ENCODE measurements around the gene NUP43. TPM values are rescaled to one million over a fixed set of nuclear protein-coding genes. Genes with fewer than 3 reads are reported as not detected.

Gene NUP43
- total and polyA plus RNA-seq, 2 of the 13 experiments (the other 11 are each of a cell fraction or from before 2014, with no cell fraction given), result 38.9 to 85.1 TPM

DNA sequence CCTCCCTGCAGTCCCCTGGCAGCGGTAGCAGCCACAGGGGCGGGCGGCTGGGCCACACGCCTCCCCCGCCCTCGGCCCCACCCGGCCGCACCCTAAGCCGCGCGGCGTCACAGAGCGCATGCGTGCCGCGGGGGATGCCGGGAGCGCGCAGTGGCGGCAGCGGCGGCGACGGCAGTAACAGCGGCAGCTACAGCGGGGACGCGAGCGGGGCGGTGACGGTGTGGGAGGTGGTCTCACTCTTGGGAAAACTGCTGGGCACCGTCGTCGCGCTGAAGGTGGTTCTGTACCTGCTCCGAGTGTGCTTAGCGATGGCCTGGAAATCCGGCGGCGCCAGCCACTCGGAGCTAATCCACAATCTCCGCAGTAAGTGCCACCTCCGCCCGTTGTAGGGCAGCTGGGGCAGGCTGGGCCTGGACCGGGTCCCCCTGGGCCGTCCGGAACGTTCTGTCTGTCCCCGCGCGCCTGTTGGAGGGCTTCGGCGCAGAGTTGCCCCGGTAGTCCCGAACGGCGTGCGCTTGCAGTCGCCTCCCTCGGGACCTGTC, 3.3 kb upstream of the NUP43 start, which contains the start of gene PCMT1 (continued):
- TF ChIP-seq, protein P1, sequence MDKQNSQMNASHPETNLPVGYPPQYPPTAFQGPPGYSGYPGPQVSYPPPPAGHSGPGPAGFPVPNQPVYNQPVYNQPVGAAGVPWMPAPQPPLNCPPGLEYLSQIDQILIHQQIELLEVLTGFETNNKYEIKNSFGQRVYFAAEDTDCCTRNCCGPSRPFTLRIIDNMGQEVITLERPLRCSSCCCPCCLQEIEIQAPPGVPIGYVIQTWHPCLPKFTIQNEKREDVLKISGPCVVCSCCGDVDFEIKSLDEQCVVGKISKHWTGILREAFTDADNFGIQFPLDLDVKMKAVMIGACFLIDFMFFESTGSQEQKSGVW (CRISPR knock-in tag; IDR thresholded peaks at IDR 0.05; ENCODE audit: borderline replicate concordance), result no peak
- TF ChIP-seq ZNF230 (CRISPR knock-in tag; IDR thresholded peaks at IDR 0.05), result peak; percentile 85
- peak; percentile 67 for TF ChIP-seq NR2C2 (CRISPR knock-in tag; IDR thresholded peaks at IDR 0.05; ENCODE audit: borderline replicate concordance)
- no peak for TF ChIP-seq HHEX (CRISPR knock-in tag; IDR thresholded peaks at IDR 0.05)
- TF ChIP-seq ZNF781 (CRISPR knock-in tag; IDR thresholded peaks at IDR 0.05; ENCODE audit: borderline replicate concordance, not compliant biosample characterization), result peak; percentile 94
- 0 out of 2 replicates have a peak, but pooled peaks have one; percentile 44 for TF ChIP-seq NCOA5 (CRISPR knock-in tag; IDR thresholded peaks at IDR 0.05)
- peak; percentile 96 for TF ChIP-seq ZSCAN31 (CRISPR knock-in tag; IDR thresholded peaks at IDR 0.05; ENCODE audit: low read depth)
- TF ChIP-seq, protein P2, sequence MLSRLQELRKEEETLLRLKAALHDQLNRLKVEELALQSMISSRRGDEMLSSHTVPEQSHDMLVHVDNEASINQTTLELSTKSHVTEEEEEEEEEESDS (CRISPR knock-in tag; IDR thresholded peaks at IDR 0.05; ENCODE audit: borderline replicate concordance), result no peak; the same call in 1 of the 2 replicates
- TF ChIP-seq HIVEP1 (CRISPR knock-in tag; IDR thresholded peaks at IDR 0.05), result peak; percentile 74; the same call in 1 of the 2 replicates
- TF ChIP-seq ZBTB38 (CRISPR knock-in tag; IDR thresholded peaks at IDR 0.05), result no peak
- TF ChIP-seq POLR2G (IDR thresholded peaks at IDR 0.05; ENCODE audit: low read depth, low read length), result peak; percentile 55; the same call in 1 of the 2 replicates
- no peak; the same call in 1 of the 2 replicates for TF ChIP-seq CHD2 (IDR thresholded peaks at IDR 0.05; ENCODE audit: low read depth, low read length)
- TF ChIP-seq PHF5A (CRISPR knock-in tag; IDR thresholded peaks at IDR 0.05; ENCODE audit: low read depth, unreplicated experiment), result peak; percentile 79
- TF ChIP-seq BORCS8-MEF2B (CRISPR knock-in tag; IDR thresholded peaks at IDR 0.05), result peak; percentile 95
- TF ChIP-seq, protein P3, sequence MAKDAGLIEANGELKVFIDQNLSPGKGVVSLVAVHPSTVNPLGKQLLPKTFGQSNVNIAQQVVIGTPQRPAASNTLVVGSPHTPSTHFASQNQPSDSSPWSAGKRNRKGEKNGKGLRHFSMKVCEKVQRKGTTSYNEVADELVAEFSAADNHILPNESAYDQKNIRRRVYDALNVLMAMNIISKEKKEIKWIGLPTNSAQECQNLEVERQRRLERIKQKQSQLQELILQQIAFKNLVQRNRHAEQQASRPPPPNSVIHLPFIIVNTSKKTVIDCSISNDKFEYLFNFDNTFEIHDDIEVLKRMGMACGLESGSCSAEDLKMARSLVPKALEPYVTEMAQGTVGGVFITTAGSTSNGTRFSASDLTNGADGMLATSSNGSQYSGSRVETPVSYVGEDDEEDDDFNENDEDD (CRISPR knock-in tag; IDR thresholded peaks at IDR 0.05; ENCODE audit: borderline replicate concordance), result peak; percentile 92; the same call in 1 of the 2 replicates
- TF ChIP-seq ZNF350 (CRISPR knock-in tag; IDR thresholded peaks at IDR 0.05; ENCODE audit: borderline replicate concordance, low read depth), result peak; percentile 79; the same call in 1 of the 2 replicates
- TF ChIP-seq, protein P4, sequence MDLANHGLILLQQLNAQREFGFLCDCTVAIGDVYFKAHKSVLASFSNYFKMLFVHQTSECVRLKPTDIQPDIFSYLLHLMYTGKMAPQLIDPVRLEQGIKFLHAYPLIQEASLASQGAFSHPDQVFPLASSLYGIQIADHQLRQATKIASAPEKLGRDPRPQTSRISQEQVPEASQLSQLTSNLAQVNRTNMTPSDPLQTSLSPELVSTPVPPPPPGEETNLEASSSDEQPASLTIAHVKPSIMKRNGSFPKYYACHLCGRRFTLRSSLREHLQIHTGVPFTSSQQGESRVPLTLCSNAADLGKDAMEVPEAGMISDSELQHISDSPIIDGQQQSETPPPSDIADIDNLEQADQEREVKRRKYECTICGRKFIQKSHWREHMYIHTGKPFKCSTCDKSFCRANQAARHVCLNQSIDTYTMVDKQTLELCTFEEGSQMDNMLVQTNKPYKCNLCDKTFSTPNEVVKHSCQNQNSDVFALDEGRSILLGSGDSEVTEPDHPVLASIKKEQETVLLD (CRISPR knock-in tag; IDR thresholded peaks at IDR 0.05; ENCODE audit: low read depth), result peak; percentile 80; the same call in 1 of the 2 replicates
- TF ChIP-seq ZNF292 (CRISPR knock-in tag; IDR thresholded peaks at IDR 0.05; ENCODE audit: borderline replicate concordance, low read depth), result no peak
- TF ChIP-seq, protein P5, sequence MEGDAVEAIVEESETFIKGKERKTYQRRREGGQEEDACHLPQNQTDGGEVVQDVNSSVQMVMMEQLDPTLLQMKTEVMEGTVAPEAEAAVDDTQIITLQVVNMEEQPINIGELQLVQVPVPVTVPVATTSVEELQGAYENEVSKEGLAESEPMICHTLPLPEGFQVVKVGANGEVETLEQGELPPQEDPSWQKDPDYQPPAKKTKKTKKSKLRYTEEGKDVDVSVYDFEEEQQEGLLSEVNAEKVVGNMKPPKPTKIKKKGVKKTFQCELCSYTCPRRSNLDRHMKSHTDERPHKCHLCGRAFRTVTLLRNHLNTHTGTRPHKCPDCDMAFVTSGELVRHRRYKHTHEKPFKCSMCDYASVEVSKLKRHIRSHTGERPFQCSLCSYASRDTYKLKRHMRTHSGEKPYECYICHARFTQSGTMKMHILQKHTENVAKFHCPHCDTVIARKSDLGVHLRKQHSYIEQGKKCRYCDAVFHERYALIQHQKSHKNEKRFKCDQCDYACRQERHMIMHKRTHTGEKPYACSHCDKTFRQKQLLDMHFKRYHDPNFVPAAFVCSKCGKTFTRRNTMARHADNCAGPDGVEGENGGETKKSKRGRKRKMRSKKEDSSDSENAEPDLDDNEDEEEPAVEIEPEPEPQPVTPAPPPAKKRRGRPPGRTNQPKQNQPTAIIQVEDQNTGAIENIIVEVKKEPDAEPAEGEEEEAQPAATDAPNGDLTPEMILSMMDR (CRISPR knock-in tag; IDR thresholded peaks at IDR 0.05), result no peak; the same call in 1 of the 2 replicates
- TF ChIP-seq SP2 (CRISPR knock-in tag; IDR thresholded peaks at IDR 0.05), result peak; percentile 59
- TF ChIP-seq TAF1 (CRISPR knock-in tag; IDR thresholded peaks at IDR 0.05), result peak; percentile 89
- TF ChIP-seq GLI4 (CRISPR knock-in tag; IDR thresholded peaks at IDR 0.05; ENCODE audit: borderline replicate concordance), result peak; percentile 46; the same call in 1 of the 2 replicates

Measured in HepG2 (cell line).